B cell (primary cell): ENCODE results near the gene TMEM115. TPM values are rescaled to one million over a fixed set of nuclear protein-coding genes. Genes with fewer than 3 reads are reported as not detected.

ENCODE experiments used
- ATAC-seq: fragments of 200-7000 bp; cut with Tn5 transposase; one replicate; pipeline ENCODE4 v1.10.0; 2021; ENCODE audit warnings: low read depth, mild to moderate bottlenecking, moderate number of reproducible peaks, moderate library complexity
- CTCF ChIA-PET: fragments of 350-600 bp; sonication (Branson Sonifier 250); formaldehyde crosslinking; loops from one replicate; lab custom pipeline; 2021; ENCODE audit warnings: antibody characterized with exemption, inconsistent platforms; lab: Charles Lee
- POLR2A ChIA-PET: fragments of 350-600 bp; sonication (Branson Sonifier 250); formaldehyde crosslinking; loops from one replicate; lab custom pipeline; 2021; ENCODE audit warnings: antibody characterized with exemption; lab: Charles Lee
- DNase-seq: peaks from one replicate; pipeline ENCODE4 v3.0.0; 2013
- H2AFZ ChIP-seq: 2 replicates; pipeline ENCODE4 v1.6.1; 2012; ENCODE audit warnings: mild to moderate bottlenecking, low read depth, low read length; ENCODE audit not compliant: insufficient read depth, poor library complexity, severe bottlenecking
- H3K27ac ChIP-seq, 2 donors: 1 replicate in 1 of 2; 2 replicates in 1 of 2; pipeline ENCODE4 v1.5.1; 2012 to 2013; ENCODE audit warnings: low read length in 2 of 2, mild to moderate bottlenecking in 2 of 2, moderate library complexity in 1 of 2
- H3K27me3 ChIP-seq, 4 experiments: fragments of 200-600 bp in 1 of 4; sonication (generic) in 1 of 4; replicated peaks in 1 of 4; 1 replicate in 2 of 4; 2 replicates in 2 of 4; pipeline versions ENCODE4 v1.6.1 to v1.7.0; 2013 to 2016; ENCODE audit warnings: low read length in 3 of 4, mild to moderate bottlenecking in 2 of 4, mixed read lengths in 1 of 4, moderate library complexity in 1 of 4; ENCODE audit not compliant: insufficient read depth in 4 of 4, control insufficient read depth in 3 of 4; ENCODE audit errors: control extremely low read depth in 1 of 4
- H3K36me3 ChIP-seq, 2 experiments: replicated peaks in 1 of 2; 1 replicate in 1 of 2; 2 replicates in 1 of 2; pipeline versions ENCODE4 v1.6.1 to v1.7.1; 2013; ENCODE audit warnings: low read length in 1 of 2; ENCODE audit not compliant: insufficient read depth in 2 of 2, control insufficient read depth in 1 of 2; ENCODE audit errors: control extremely low read depth in 1 of 2, extremely low read depth in 1 of 2
- H3K4me1 ChIP-seq, 2 donors: fragments of 200-600 bp in 1 of 2; sonication (generic) in 1 of 2; 1 replicate in 1 of 2; 2 replicates in 1 of 2; pipeline versions ENCODE4 v1.5.1 to v1.6.1; 2013 to 2017; ENCODE audit warnings: low read length in 2 of 2; ENCODE audit not compliant: control insufficient read depth in 2 of 2, insufficient read depth in 2 of 2
- H3K4me2 ChIP-seq: replicated peaks from 2 replicates; pipeline ENCODE3; 2012; ENCODE audit warnings: mild to moderate bottlenecking, low read depth, low read length; ENCODE audit not compliant: poor library complexity, severe bottlenecking
- H3K4me3 ChIP-seq, 5 experiments: fragments of 200-600 bp in 1 of 5; sonication (generic) in 1 of 5; 1 replicate in 3 of 5; 2 replicates in 2 of 5; pipeline versions ENCODE4 v1.5.1 to v1.7.0; 2011 to 2016; ENCODE audit warnings: low read length in 4 of 5, mild to moderate bottlenecking in 4 of 5, low read depth in 2 of 5, control low read depth in 1 of 5, moderate library complexity in 1 of 5; ENCODE audit not compliant: insufficient read depth in 1 of 5; ENCODE audit errors: control extremely low read depth in 1 of 5, extremely low read depth in 1 of 5
- H3K79me2 ChIP-seq: fragments of 200-600 bp; sonication (generic); one replicate; pipeline ENCODE4 v1.6.0; 2016; ENCODE audit warnings: low read length; ENCODE audit not compliant: control insufficient read depth, insufficient read depth
- H3K9ac ChIP-seq: fragments of 200-600 bp; sonication (generic); 2 replicates; pipeline ENCODE4 v1.6.1; 2017; ENCODE audit warnings: mild to moderate bottlenecking, low read length, moderate library complexity
- H3K9me3 ChIP-seq, 3 donors: one replicate each; pipeline versions ENCODE4 v1.6.1 to v1.7.1; 2013; ENCODE audit warnings: low read length in 2 of 3; ENCODE audit not compliant: control insufficient read depth in 2 of 3, insufficient read depth in 1 of 3; ENCODE audit errors: control extremely low read depth in 1 of 3
- H4K20me1 ChIP-seq: 2 replicates; pipeline ENCODE4 v1.6.0; 2012; ENCODE audit warnings: mild to moderate bottlenecking, low read length; ENCODE audit not compliant: insufficient read depth, control insufficient read depth, poor library complexity, severe bottlenecking
- H3K27ac Mint-ChIP-seq: one replicate; pipeline ENCODE4 v1.8.0; 2021; ENCODE audit warnings: mixed read lengths
- H3K27me3 Mint-ChIP-seq: one replicate; pipeline ENCODE4 v1.8.0; 2021; ENCODE audit warnings: mixed read lengths
- H3K4me1 Mint-ChIP-seq: one replicate; pipeline ENCODE4 v1.8.0; 2021; ENCODE audit warnings: mixed read lengths
- H3K4me3 Mint-ChIP-seq: one replicate; pipeline ENCODE4 v1.8.0; 2021; ENCODE audit warnings: mixed read lengths
- H3K9me3 Mint-ChIP-seq: one replicate; pipeline ENCODE4 v1.8.0; 2022; ENCODE audit warnings: mixed read lengths; ENCODE audit not compliant: insufficient read depth
- EZH2 ChIP-seq: IDR thresholded peaks from 2 replicates; pipeline ENCODE4 v1.6.1; 2012; ENCODE audit warnings: borderline replicate concordance, low read depth, mild to moderate bottlenecking, moderate library complexity, low read length; ENCODE audit not compliant: insufficient read depth, poor library complexity, severe bottlenecking
- WGBS: methylation state at CpG from one replicate; pipeline ENCODE4 v1.1.5; 2013; ENCODE audit warnings: missing lambda C conversion rate; ENCODE audit not compliant: insufficient coverage; 5-methylcytosine and 5-hydroxymethylcytosine counted together
- intact Hi-C: fragments of 100-400 bp; cut with micrococcal nuclease; formaldehyde crosslinking; loops from one replicate; pipeline ENCODE4 v1.10.0; 2022
- polyA plus RNA-seq: library from polyadenylated mRNA; depleted of rRNA; stranded (reverse); fragments of >200 nt; gene quantifications from 2 replicates; pipeline ENCODE4 v1.2.3, GENCODE V29; 2012
- total RNA-seq, 2 donors: library from RNA; stranded (reverse); fragments of 120-200 nt in 1 of 2; gene quantifications; 1 replicate in 1 of 2; 2 replicates in 1 of 2; pipeline versions ENCODE4 v1.2.3 to v1.2.4, GENCODE V29; 2013 to 2022
- TF ChIP-seq, protein P1 (sequence below): fragments of 200-600 bp; IDR thresholded peaks from one replicate; pipeline ENCODE4 v1.8.0; 2022; ENCODE audit warnings: antibody characterized with exemption, mild to moderate bottlenecking

Gene TMEM115
- total and polyA plus RNA-seq, 2 donors (not counting 1 experiment from before 2014, with no cell fraction given), result 19.8 to 27.2 TPM

DNA sequence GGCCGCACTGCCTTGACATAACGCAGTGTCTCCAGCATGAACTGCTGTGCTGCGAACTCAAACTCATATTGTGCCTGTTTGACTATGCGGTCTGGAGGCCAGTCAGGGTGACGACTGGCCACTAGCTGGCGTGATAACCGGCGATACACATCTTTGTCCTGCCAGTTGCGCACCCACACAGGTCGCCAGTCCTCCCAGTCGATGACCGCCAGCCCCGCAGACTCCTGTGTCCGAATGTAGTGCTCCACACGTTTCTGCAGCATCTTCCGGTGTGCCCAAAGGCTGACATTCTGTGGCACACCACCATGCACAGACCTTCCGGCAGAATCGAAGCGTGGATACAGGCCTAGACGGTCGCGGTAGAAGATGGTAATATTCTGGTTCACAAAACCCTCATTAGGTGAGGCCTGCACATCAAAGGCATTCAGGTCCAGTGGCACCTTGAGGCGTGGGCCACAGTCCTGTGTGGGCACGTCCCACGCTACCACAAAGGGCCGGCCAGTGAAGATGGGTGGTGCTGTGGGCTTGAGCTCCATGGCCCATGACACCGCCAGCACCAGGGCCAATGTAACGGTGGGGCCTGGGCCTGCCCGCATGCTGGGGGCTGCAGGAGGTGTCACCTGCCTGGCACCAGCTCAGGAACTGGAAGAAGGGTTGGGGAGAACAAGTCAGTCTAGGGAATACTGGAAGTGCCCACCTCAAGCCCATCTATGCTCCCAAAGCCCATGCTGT, 39.3 kb downstream of the TMEM115 start:
- no peak overlapping the region for H3K27ac ChIP-seq
- no peaks in the 10 kb centered on the region for H3K9me3 Mint-ChIP-seq
- H4K20me1 ChIP-seq, result no peaks in the 10 kb centered on the region
- no peaks in the 10 kb centered on the region for H3K27me3 Mint-ChIP-seq
- DNase-seq, result no peak
- 98% methylated on average over 28 of the region's 29 CpGs for WGBS
- peaks cover 53% of the 10 kb centered on the region for H3K4me1 Mint-ChIP-seq
- H3K9me3 ChIP-seq, result peaks cover 0 to 3% (median 0%) of the 10 kb centered on the region in 3 donors
- no peaks in the 10 kb centered on the region for H3K27me3 ChIP-seq
- no peaks in the 10 kb centered on the region for H3K79me2 ChIP-seq
- POLR2A ChIA-PET, result interaction anchor here (0.6 to 1.5 kb wide), 2 partner anchors 28 to 1737 kb away, joined by 3 to 4 read pairs; partner anchors contain the start of gene IFRD2
- H3K27ac Mint-ChIP-seq, result peak overlapping the region; percentile 92
- intact Hi-C loops, result loop anchor here (2.0 to 5.0 kb wide), 3 partner anchors 17 to 125 kb away; partner anchors contain the start of gene GNAI2
- H3K4me3 ChIP-seq, result peak overlapping the region; percentile 65 to 95 (median 80)
- H3K4me1 ChIP-seq, result peaks cover 25 to 62% of the 10 kb centered on the region in 2 donors
- no peak for ATAC-seq
- peak overlapping the region; percentile 96 for H3K9ac ChIP-seq
- CTCF ChIA-PET, result interaction anchor here (0.7 to 0.8 kb wide), 2 partner anchors 16 to 21 kb away, joined by 3 read pairs; partner anchors contain the start of genes HYAL3 and NAA80
- TF ChIP-seq, protein P1, sequence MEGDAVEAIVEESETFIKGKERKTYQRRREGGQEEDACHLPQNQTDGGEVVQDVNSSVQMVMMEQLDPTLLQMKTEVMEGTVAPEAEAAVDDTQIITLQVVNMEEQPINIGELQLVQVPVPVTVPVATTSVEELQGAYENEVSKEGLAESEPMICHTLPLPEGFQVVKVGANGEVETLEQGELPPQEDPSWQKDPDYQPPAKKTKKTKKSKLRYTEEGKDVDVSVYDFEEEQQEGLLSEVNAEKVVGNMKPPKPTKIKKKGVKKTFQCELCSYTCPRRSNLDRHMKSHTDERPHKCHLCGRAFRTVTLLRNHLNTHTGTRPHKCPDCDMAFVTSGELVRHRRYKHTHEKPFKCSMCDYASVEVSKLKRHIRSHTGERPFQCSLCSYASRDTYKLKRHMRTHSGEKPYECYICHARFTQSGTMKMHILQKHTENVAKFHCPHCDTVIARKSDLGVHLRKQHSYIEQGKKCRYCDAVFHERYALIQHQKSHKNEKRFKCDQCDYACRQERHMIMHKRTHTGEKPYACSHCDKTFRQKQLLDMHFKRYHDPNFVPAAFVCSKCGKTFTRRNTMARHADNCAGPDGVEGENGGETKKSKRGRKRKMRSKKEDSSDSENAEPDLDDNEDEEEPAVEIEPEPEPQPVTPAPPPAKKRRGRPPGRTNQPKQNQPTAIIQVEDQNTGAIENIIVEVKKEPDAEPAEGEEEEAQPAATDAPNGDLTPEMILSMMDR, result no peak
- no peak for TF ChIP-seq EZH2
- peak overlapping the region; percentile 98 for H3K4me3 Mint-ChIP-seq
- peak overlapping the region; percentile 95 for H3K4me2 ChIP-seq
- peak overlapping the region; percentile 99 for H2AFZ ChIP-seq
- H3K36me3 ChIP-seq, result peaks cover 0 to 5% of the 10 kb centered on the region in 2 experiments
